GM12865 (cell line): Measurements from ENCODE around the gene THYN1.

Source experiments
- DNase-seq: peaks from one replicate; pipeline ENCODE4 v3.0.0; 2010; ENCODE audit warnings: low read depth
- H3K4me3 ChIP-seq: 2 replicates; pipeline ENCODE4 v1.5.1; 2011; ENCODE audit warnings: mild to moderate bottlenecking, low read depth, low read length, control low read depth
- TF ChIP-seq, protein P1 (sequence below): IDR thresholded peaks from 2 replicates; pipeline ENCODE4 v1.5.1; 2011; ENCODE audit warnings: low read length, control low read depth, low read depth, inconsistent platforms; ENCODE audit not compliant: insufficient read depth; ENCODE audit errors: missing control alignments

The THYN1 gene

DNA sequence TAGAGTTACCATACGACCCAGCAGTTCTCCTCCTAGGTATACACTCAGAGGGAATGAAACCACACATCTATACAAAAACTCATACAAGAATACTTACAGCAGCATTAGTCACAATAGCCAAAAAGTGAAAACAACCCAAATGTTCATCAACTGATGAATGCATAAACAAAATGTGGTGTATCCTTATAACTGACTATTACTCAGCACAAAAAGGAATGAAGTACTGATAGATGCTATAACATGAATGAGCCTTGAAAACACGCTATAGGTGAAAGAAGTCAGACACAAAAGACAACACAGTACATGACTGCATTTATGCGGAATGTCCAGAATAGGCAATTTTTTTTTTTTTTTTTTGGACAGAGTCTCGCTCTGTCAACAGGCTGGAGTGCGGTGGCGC is 52.5 kb downstream of the THYN1 start:
- no peak for DNase-seq
- TF ChIP-seq, protein P1, sequence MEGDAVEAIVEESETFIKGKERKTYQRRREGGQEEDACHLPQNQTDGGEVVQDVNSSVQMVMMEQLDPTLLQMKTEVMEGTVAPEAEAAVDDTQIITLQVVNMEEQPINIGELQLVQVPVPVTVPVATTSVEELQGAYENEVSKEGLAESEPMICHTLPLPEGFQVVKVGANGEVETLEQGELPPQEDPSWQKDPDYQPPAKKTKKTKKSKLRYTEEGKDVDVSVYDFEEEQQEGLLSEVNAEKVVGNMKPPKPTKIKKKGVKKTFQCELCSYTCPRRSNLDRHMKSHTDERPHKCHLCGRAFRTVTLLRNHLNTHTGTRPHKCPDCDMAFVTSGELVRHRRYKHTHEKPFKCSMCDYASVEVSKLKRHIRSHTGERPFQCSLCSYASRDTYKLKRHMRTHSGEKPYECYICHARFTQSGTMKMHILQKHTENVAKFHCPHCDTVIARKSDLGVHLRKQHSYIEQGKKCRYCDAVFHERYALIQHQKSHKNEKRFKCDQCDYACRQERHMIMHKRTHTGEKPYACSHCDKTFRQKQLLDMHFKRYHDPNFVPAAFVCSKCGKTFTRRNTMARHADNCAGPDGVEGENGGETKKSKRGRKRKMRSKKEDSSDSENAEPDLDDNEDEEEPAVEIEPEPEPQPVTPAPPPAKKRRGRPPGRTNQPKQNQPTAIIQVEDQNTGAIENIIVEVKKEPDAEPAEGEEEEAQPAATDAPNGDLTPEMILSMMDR: no peak

GRCh38 chr11:134199531-134199930 is 53.6 kb downstream of the THYN1 start:
- no peak for DNase-seq
- TF ChIP-seq, protein P1: no peak
- no peak overlapping the region for H3K4me3 ChIP-seq

More for the DNA sequence above, 52.5 kb downstream of the THYN1 start:
- no peak overlapping the region for H3K4me3 ChIP-seq
